Bronchial epithelial cell (primary cell): ENCODE measurements around the gene CCNL1. TPM values are rescaled to one million over a fixed set of nuclear protein-coding genes. Genes with fewer than 3 reads are reported as not detected.
A peak's percentile ranks its signal among the peaks of the same experiment; 100 is the strongest.

ENCODE experiments used
- DNase-seq: peaks from one replicate; pipeline ENCODE4 v3.0.0-alpha.2; 2010; ENCODE audit warnings: low read depth
- FAIRE-seq: peaks from 2 replicates; lab custom pipeline; 2011; peaks lifted over from hg19 to GRCh38; lab: Jason Lieb, UNC
- H3K27me3 ChIP-seq: 2 replicates; pipeline ENCODE4 v1.5.1; 2011; ENCODE audit warnings: low read length; ENCODE audit not compliant: control insufficient read depth, insufficient read depth
- H3K36me3 ChIP-seq: 2 replicates; pipeline ENCODE4 v1.5.1; 2011; ENCODE audit warnings: low read length; ENCODE audit not compliant: control insufficient read depth, insufficient read depth
- H3K4me3 ChIP-seq: 2 replicates; pipeline ENCODE4 v1.5.1; 2011; ENCODE audit warnings: mild to moderate bottlenecking, low read depth, low read length, control low read depth
- total RNA-seq: library from RNA; depleted of rRNA; stranded (reverse); fragments of >200 nt; gene quantifications from 2 replicates; pipeline ENCODE4 v1.2.1, GENCODE V29; 2014
- TF ChIP-seq, protein P1 (sequence below): IDR thresholded peaks from 2 replicates; pipeline ENCODE4 v1.5.1; 2011; ENCODE audit warnings: mild to moderate bottlenecking, moderate library complexity, low read length, control low read depth, inconsistent platforms; ENCODE audit not compliant: insufficient read depth, severe bottlenecking

The CCNL1 gene
- total RNA-seq, 1 donor from 2014 or later: 107 TPM

DNA sequence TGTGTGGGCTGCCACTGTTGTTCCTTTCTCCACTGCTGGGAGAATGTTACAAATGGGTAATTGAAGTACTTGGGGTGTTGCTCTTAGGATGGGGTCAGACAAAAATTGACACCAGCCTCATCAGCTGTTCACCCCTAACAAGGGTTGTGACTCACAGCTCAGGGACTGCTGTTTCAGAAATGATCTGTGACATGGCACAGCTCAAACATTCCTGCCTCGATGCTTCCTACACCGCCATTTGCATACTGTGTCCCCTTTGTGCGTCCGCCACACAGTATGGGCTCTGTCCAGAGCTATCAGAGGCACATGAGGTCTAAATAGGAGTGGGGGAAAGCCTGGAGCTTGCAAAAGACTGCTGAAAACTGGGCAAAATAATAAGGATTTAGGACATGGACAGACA lies 43.9 kb downstream of the CCNL1 start:
- FAIRE-seq (no peak), DNase-seq (no peak)
- no peaks in the 10 kb centered on the region for H3K27me3 ChIP-seq
- H3K4me3 ChIP-seq: no peak overlapping the region
- TF ChIP-seq, protein P1, sequence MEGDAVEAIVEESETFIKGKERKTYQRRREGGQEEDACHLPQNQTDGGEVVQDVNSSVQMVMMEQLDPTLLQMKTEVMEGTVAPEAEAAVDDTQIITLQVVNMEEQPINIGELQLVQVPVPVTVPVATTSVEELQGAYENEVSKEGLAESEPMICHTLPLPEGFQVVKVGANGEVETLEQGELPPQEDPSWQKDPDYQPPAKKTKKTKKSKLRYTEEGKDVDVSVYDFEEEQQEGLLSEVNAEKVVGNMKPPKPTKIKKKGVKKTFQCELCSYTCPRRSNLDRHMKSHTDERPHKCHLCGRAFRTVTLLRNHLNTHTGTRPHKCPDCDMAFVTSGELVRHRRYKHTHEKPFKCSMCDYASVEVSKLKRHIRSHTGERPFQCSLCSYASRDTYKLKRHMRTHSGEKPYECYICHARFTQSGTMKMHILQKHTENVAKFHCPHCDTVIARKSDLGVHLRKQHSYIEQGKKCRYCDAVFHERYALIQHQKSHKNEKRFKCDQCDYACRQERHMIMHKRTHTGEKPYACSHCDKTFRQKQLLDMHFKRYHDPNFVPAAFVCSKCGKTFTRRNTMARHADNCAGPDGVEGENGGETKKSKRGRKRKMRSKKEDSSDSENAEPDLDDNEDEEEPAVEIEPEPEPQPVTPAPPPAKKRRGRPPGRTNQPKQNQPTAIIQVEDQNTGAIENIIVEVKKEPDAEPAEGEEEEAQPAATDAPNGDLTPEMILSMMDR: no peak
- no peaks in the 10 kb centered on the region for H3K36me3 ChIP-seq

DNA sequence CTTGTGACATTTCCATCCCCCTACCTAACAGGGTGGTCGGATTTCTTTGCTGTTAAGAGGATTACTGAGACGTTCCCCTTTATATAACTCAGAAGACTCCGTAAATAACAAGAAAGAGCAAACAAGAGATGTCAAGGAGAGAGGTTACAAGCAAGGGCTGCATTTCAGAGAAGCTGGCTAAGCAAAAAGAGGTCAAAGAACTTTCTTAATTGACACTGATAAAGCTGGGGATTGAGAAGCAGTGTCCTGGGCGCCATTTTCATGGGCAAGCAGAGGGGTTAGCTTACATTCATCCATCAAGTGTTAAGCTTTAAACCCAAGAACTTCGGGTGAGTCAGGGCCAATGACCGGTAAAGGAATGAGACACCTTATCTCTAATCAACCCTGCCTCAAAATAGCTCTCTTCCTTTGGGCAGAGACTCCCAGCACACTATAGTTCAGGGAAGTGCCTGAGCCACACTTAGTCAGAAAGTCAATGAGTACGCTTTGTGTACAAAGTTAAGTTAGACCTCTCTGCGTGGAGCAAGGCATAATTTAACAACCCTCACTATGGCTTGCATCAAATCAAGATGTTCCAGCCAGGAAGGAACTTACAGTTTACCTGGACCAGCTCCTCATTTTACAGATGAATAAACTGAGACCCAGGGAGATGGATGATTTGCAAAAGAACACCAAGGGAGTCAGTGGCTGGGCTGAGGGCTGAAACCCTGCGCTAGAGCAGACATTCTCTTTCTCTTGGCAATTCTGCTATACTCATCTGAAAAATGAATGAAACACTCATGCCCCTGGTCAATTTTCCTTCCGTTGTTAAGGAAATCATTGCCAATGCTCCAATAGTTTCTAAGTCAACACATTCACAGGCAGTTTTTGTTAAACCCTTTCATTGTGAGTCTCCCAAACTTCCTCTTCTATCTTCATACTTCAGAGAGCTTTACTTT lies 44.6 kb downstream of the CCNL1 start:
- TF ChIP-seq, protein P1: no peak
- H3K36me3 ChIP-seq: no peaks in the 10 kb centered on the region
- DNase-seq (peak; percentile 84), FAIRE-seq (no peak)
- H3K4me3 ChIP-seq: no peak overlapping the region
- H3K27me3 ChIP-seq: no peaks in the 10 kb centered on the region

DNA sequence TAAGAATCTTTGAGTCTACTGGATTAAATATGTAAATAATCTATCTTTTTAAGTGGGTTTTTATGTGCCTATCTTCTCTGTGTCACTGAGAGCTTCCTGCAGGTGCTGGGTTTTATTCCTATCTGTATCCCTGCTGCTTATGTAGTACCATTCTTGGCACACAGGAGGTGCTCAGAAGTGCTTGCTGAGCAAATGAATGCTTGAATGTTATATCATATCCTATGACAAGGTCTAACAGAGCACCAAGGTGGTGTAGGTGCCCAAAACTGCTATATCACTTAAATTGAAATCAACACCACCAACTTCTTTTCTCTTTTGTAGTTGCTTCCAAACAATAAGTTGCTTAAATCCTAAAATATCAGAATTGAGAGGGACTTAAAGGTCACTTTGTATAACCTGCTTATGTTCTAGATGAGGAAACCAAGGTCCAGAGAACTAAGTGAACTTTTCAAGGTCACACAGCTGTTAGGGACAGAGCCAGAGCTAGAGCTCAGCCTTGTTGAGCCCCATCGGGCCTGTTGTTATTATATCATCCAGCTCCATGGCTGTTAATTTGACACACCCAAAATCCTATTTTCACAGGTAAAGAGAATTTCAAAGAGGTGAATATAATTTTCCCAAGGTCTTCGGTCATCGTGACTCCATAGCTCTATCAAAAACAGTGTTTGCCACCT lies 46.0 kb downstream of the CCNL1 start:
- no peaks in the 10 kb centered on the region for H3K36me3 ChIP-seq
- DNase-seq: no peak
- no peak for FAIRE-seq
- no peak overlapping the region for H3K4me3 ChIP-seq
- H3K27me3 ChIP-seq: no peaks in the 10 kb centered on the region
- TF ChIP-seq, protein P1: no peak

DNA sequence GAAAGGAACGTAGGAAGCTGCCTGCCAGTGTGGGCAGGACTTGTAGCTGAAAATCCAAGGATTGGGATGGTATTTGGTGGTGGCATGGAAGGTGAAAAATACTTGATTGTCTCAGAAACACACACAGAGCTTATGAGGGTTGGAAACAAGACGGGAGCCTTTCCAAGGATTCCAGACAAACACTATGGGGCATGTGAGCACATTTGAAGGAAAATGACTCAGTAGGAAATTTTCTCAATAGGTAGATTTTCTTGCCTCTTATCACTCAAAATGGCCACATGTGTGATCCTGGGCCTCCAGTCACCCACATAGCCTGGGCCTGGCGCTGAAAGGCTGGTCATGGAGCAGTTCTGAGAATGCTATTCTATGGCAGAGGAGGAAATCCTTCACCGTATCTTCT lies 47.4 kb downstream of the CCNL1 start:
- H3K36me3 ChIP-seq: no peaks in the 10 kb centered on the region
- FAIRE-seq: no peak
- TF ChIP-seq, protein P1: no peak
- no peak overlapping the region for H3K4me3 ChIP-seq
- DNase-seq: no peak
- no peaks in the 10 kb centered on the region for H3K27me3 ChIP-seq

DNA sequence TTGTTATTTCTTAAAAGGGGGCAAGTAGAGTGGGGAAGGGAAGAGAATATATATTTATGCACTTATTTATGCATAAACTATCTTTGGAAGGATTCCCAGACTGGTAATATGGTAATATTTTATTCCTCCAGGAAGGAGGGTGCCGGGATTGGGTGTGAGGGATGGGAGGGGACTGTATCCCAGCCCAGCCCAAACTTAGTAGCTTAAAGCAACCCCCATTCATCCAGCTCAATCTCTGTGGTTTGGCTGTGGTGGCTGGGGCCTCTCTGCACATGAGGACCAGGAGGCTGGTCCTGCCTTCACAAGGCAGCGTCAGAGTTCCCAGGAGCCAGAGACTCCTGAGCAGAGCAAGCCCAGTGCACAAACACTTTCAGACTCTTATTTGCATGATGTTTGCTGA lies 48.4 kb downstream of the CCNL1 start:
- DNase-seq: no peak
- H3K36me3 ChIP-seq: no peaks in the 10 kb centered on the region
- no peak overlapping the region for H3K4me3 ChIP-seq
- H3K27me3 ChIP-seq: no peaks in the 10 kb centered on the region
- TF ChIP-seq, protein P1: no peak
- FAIRE-seq: no peak
